Activated CD4-positive, alpha-beta T cell treated with anti-CD3 and anti-CD28 coated beads for 24 hours (primary cell): ENCODE data around the gene PMP22.
"Not testable (repeated sequence)": the region's sequence is repeated elsewhere in the genome, so short reads cannot be mapped to it uniquely, and the experiment has no call there.

Experiments
- DNase-seq, 2 donors: peaks; one replicate each; pipeline ENCODE4 v3.0.0-alpha.2; 2020; ENCODE audit warnings: low read depth in 2 of 2

Gene PMP22

DNA sequence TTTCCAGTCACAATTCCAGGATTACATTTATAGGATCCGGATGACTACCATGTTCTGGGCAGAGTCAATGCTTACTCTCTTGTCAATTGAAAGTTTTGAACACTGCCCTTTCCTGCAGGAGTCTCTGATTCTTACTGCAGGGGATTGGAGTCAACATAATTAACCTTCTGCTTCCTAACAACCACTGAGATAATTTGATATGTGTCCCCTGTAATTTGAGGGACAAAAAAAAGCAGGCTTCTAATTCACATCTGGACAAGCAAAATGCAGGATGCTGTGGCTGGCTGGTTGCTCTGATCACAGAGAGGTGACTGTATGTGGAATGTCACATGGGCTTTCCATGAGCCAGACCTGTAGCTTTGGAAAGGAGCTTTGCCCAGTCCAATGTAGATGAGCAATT lies 54.9 kb downstream of the PMP22 start:
- no peak for DNase-seq

DNA sequence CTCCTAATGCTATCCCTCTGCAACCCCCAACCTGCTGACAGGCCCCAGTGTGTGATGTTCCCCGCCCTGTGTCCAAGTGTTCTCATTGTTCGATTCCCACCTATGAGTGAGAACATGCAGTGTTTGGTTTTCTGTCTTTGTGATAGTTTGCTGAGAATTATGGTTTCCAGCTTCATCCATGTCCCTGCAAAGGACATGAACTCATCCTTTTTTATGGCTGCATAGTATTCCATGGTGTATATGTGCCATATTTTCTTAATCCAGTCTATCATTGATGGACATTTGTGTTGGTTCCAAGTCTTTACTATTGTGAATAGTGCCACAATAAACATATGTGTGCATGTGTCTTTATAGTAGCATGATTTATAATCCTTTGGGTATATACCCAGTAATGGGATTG lies 62.1 kb downstream of the PMP22 start:
- not testable (repeated sequence) for DNase-seq

GRCh38 chr17:15200574-15200973 lies 64.6 kb downstream of the PMP22 start:
- not testable (repeated sequence) for DNase-seq

DNA sequence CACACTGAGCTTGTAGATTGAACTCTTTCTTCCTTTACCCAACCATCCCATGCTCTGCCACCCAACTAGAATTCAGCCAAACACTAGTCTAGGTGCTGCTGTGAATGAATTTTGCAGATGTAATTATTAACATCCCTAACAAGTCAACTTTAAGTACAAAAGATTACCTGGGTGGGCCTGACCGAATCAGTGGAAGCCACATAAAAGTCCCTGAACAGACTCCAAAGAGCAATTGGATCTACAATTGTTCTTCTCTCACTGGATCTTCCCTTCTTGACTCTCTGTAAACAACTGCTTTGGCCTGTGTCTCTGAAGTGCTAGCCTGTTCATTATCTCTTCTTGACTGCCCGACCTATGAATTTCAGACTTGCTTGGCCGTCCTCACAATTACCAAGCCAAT lies 67.9 kb downstream of the PMP22 start:
- no peak for DNase-seq

- no peak for DNase-seq
Measured at GRCh38 chr17:15194859-15195277, 70.3 kb downstream of the PMP22 start.

DNA sequence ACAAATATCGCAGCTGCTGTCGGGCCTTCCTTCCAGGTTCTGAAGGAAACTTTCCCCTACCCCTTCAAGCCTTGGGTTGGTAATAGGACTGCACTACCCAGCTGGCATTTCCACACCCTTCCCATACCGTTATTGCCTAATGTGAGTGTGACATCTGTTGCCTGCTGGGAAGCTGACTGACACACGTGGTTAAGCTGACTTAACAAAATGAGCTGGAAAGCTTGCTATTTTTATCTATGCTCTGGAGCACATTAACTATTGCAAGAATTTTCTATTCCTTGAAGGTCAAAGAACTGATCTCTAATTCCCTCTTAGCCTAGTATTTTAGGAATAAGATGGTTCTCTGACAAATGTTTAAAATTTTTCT lies 79.5 kb downstream of the PMP22 start:
- no peak for DNase-seq

- no peak for DNase-seq
Measured at GRCh38 chr17:15184872-15185624, 80.1 kb downstream of the PMP22 start.

- no peak for DNase-seq
Measured at GRCh38 chr17:15181816-15182215, 83.3 kb downstream of the PMP22 start.

DNA sequence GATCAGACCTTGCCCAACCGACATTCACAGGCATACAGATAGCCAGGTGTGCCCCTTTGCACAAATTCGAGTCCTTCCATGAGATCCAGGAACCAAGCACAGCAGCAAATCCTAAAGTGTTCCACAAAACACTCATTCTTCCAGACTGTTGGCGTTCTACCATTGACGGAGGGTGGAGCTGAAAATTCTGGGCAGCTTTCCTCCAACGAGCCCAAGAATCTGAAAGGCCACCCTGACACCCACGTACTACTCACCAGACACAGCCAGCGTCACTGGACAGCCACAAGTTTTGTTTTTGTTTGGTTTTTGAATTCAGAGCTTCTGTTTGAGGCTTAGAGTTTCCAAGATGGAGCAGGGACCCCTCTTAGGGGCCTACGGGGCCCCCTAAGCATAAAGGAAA lies 83.8 kb downstream of the PMP22 start:
- no peak for DNase-seq

GRCh38 chr17:15180121-15180561 lies 85.0 kb downstream of the PMP22 start:
- no peak for DNase-seq
